Measurements from ENCODE around the gene LMF1.

LMF1 gene

GRCh38 chr16:878886-879285 is 91.9 kb downstream of the LMF1 start:
- Mint-ChIP-seq H3K27ac (no peak overlapping the region), H3K36me3 (ENCODE audit: low read depth) (peaks cover 20% of the 10 kb centered on the region), H3K4me3 (no peak overlapping the region), H3K9me3 (peaks cover 3% of the 10 kb centered on the region), H3K4me1 (peaks cover under 1% of the 10 kb centered on the region), H3K27me3 (ENCODE audit: low read depth) (peaks cover 14% of the 10 kb centered on the region)
- TF ChIP-seq CTCF (IDR thresholded peaks at IDR 0.05; ENCODE audit: unreplicated experiment in 3 of 3), result no peak

GRCh38 chr16:878072-878784 is 92.6 kb downstream of the LMF1 start:
- H3K36me3 Mint-ChIP-seq (ENCODE audit: low read depth), result peaks cover 25% of the 10 kb centered on the region
- peaks cover 14% of the 10 kb centered on the region for H3K27me3 Mint-ChIP-seq (ENCODE audit: low read depth)
- no peak overlapping the region for H3K27ac Mint-ChIP-seq
- H3K4me1 Mint-ChIP-seq, result peaks cover 6% of the 10 kb centered on the region
- H3K4me3 Mint-ChIP-seq, result no peak overlapping the region
- peaks cover 3% of the 10 kb centered on the region for H3K9me3 Mint-ChIP-seq
- no peak for TF ChIP-seq CTCF (IDR thresholded peaks at IDR 0.05; ENCODE audit: unreplicated experiment in 3 of 3)

GRCh38 chr16:877242-878071 is 93.3 kb downstream of the LMF1 start:
- Mint-ChIP-seq H3K36me3 (ENCODE audit: low read depth) (peaks cover 20% of the 10 kb centered on the region), H3K27ac (no peak overlapping the region), H3K4me3 (no peak overlapping the region), H3K9me3 (peaks cover 3% of the 10 kb centered on the region), H3K27me3 (ENCODE audit: low read depth) (peaks cover 14% of the 10 kb centered on the region), H3K4me1 (peaks cover 6% of the 10 kb centered on the region)
- no peak for TF ChIP-seq CTCF (IDR thresholded peaks at IDR 0.05; ENCODE audit: unreplicated experiment in 3 of 3)

DNA sequence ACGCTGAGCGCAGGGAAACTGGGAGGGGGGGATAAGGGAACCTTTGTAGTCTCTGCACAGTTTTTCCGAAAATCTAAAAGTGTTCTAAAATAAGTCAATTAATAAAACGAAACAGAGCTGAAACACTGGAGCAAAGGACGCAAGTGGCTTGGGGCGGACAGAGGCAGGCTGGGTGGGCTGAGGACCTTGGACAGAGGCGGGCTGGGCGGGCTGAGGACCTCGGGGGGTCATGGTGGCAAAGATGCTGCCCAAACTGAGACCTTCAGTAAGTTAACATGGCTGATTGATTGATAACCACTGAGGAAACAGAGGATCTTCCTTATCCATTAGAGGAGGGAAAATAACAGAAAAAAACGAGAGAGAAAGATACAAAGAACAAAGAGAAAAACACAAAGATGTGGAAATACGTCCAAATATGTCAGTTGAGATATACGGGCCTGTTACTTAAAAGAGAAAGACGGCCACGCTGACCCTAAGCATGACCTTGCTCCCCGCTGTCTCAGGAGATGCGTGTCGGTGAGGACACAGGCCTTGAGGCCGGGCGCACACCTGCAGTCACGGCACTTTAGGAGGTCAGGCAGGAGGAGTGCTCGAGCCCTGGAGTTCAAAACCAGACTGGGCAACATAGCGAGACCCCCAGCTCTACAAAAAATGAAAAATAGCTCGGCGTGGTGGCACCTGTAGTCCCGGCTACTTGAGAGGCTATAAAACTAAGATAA is 94.1 kb downstream of the LMF1 start:
- Mint-ChIP-seq H3K9me3 (no peaks in the 10 kb centered on the region), H3K4me3 (no peak overlapping the region), H3K27me3 (ENCODE audit: low read depth) (peaks cover 14% of the 10 kb centered on the region), H3K27ac (no peak overlapping the region), H3K36me3 (ENCODE audit: low read depth) (peaks cover 13% of the 10 kb centered on the region), H3K4me1 (peaks cover 6% of the 10 kb centered on the region)
- no peak for TF ChIP-seq CTCF (IDR thresholded peaks at IDR 0.05; ENCODE audit: unreplicated experiment in 3 of 3)

DNA sequence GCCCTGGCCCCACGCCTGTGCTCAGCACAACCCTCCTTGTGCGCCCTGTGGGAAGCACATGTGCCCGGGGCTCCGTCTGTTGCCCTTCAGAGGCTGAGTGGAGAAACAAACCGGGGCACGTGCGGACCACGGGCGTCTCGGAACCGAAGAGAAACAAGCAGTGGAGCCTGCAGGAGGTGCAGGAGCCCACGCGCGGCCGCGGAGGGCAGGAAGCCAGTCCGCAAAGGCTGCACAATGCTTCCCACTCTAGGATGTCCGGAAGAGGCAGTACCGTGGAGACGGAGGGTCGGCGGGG is 94.8 kb downstream of the LMF1 start:
- TF ChIP-seq CTCF (IDR thresholded peaks at IDR 0.05; ENCODE audit: unreplicated experiment in 3 of 3), result no peak
- H3K4me1 Mint-ChIP-seq, result peaks cover 6% of the 10 kb centered on the region
- no peak overlapping the region for H3K27ac Mint-ChIP-seq
- peaks cover 14% of the 10 kb centered on the region for H3K27me3 Mint-ChIP-seq (ENCODE audit: low read depth)
- H3K9me3 Mint-ChIP-seq, result no peaks in the 10 kb centered on the region
- H3K36me3 Mint-ChIP-seq (ENCODE audit: low read depth), result peaks cover 8% of the 10 kb centered on the region
- no peak overlapping the region for H3K4me3 Mint-ChIP-seq
